HepG2 (cell line): ENCODE results near the gene EAF1.
"Not testable (repeated sequence)": the region's sequence is repeated elsewhere in the genome, so short reads cannot be mapped to it uniquely, and the experiment has no call there.

Source experiments
- FOXK2 ChIP-seq: fragments of 450-650 bp; IDR thresholded peaks from 2 replicates; pipeline ENCODE4 v1.6.1; 2016
- HDAC6 ChIP-seq: fragments of 200-600 bp; sonication (generic); IDR thresholded peaks from 2 replicates; pipeline ENCODE4 v1.7.0; 2017; ENCODE audit warnings: mild to moderate bottlenecking, antibody characterized with exemption, low read length, low read depth
- NAIF1 ChIP-seq: sonication (generic); formaldehyde crosslinking; IDR thresholded peaks from 2 replicates; pipeline ENCODE4 v1.5.0; 2020; ENCODE audit warnings: mild to moderate bottlenecking, missing genetic modification reagents, borderline replicate concordance
- RFX5 ChIP-seq: IDR thresholded peaks from 2 replicates; pipeline ENCODE4 v1.6.1; 2011; ENCODE audit warnings: low read depth, low read length, improper control_type of control experiment
- SMAD1 ChIP-seq: sonication (generic); formaldehyde crosslinking; IDR thresholded peaks from 2 replicates; pipeline ENCODE4 v1.4.0; 2020; ENCODE audit warnings: missing genetic modification reagents, low read depth, mild to moderate bottlenecking, borderline replicate concordance
- SP2 ChIP-seq: sonication (generic); formaldehyde crosslinking; IDR thresholded peaks from 2 replicates; pipeline ENCODE4 v1.5.1; 2020; ENCODE audit warnings: mild to moderate bottlenecking, missing genetic modification reagents
- ZNF232 ChIP-seq: sonication (generic); formaldehyde crosslinking; IDR thresholded peaks from 2 replicates; pipeline ENCODE4 v1.4.0; 2020; ENCODE audit warnings: missing genetic modification reagents, borderline replicate concordance
- TF ChIP-seq, protein P1 (sequence below): sonication (generic); formaldehyde crosslinking; IDR thresholded peaks from 2 replicates; pipeline ENCODE4 v1.5.0; 2020; ENCODE audit warnings: mild to moderate bottlenecking, missing genetic modification reagents, moderate library complexity
- TF ChIP-seq, protein P2 (sequence below): sonication (generic); formaldehyde crosslinking; IDR thresholded peaks from 2 replicates; pipeline ENCODE4 v1.4.0; 2020; ENCODE audit warnings: missing genetic modification reagents

DNA sequence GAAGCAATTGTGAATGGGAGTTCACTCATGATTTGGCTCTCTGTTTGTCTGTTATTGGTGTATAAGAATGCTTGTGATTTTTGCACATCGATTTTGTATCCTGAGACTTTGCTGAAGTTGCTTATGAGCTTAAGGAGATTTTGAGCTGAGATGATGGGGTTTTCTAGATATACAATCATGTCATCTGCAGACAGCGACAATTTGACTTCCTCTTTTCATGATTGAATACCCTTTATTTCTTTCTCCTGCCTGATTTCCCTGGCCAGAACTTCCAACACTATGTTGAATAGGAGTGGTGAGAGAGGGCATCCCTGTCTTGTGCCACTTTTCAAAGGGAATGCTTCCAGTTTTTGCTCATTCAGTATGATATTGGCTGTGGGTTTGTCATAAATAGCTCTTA, 34.1 kb upstream of the EAF1 start:
- TF ChIP-seq, protein P1, sequence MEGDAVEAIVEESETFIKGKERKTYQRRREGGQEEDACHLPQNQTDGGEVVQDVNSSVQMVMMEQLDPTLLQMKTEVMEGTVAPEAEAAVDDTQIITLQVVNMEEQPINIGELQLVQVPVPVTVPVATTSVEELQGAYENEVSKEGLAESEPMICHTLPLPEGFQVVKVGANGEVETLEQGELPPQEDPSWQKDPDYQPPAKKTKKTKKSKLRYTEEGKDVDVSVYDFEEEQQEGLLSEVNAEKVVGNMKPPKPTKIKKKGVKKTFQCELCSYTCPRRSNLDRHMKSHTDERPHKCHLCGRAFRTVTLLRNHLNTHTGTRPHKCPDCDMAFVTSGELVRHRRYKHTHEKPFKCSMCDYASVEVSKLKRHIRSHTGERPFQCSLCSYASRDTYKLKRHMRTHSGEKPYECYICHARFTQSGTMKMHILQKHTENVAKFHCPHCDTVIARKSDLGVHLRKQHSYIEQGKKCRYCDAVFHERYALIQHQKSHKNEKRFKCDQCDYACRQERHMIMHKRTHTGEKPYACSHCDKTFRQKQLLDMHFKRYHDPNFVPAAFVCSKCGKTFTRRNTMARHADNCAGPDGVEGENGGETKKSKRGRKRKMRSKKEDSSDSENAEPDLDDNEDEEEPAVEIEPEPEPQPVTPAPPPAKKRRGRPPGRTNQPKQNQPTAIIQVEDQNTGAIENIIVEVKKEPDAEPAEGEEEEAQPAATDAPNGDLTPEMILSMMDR (CRISPR knock-in tag) = not testable (repeated sequence)
- TF ChIP-seq SP2 (CRISPR knock-in tag); NAIF1 (CRISPR knock-in tag); ZNF232; SMAD1; FOXK2; RFX5; HDAC6: not testable (repeated sequence)
- TF ChIP-seq, protein P2, sequence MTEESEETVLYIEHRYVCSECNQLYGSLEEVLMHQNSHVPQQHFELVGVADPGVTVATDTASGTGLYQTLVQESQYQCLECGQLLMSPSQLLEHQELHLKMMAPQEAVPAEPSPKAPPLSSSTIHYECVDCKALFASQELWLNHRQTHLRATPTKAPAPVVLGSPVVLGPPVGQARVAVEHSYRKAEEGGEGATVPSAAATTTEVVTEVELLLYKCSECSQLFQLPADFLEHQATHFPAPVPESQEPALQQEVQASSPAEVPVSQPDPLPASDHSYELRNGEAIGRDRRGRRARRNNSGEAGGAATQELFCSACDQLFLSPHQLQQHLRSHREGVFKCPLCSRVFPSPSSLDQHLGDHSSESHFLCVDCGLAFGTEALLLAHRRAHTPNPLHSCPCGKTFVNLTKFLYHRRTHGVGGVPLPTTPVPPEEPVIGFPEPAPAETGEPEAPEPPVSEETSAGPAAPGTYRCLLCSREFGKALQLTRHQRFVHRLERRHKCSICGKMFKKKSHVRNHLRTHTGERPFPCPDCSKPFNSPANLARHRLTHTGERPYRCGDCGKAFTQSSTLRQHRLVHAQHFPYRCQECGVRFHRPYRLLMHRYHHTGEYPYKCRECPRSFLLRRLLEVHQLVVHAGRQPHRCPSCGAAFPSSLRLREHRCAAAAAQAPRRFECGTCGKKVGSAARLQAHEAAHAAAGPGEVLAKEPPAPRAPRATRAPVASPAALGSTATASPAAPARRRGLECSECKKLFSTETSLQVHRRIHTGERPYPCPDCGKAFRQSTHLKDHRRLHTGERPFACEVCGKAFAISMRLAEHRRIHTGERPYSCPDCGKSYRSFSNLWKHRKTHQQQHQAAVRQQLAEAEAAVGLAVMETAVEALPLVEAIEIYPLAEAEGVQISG (CRISPR knock-in tag) = not testable (repeated sequence)
